Kidney (tissue), 14 donors: ENCODE results near the gene PFKFB3. TPM values are rescaled to one million over a fixed set of nuclear protein-coding genes. Genes with fewer than 3 reads are reported as not detected.

Source experiments
- DNase-seq, 5 donors: peaks; one replicate each; pipeline ENCODE4 v3.0.0-alpha.2; 2013 to 2020
- FAIRE-seq: peaks from 2 replicates; lab custom pipeline; 2012; peaks lifted over from hg19 to GRCh38; lab: Jason Lieb, UNC
- H3K27ac ChIP-seq, 2 donors: one replicate each; pipeline ENCODE4 v1.7.0; 2013; ENCODE audit warnings: low read depth in 2 of 2, low read length in 2 of 2, inconsistent platforms in 1 of 2
- H3K27me3 ChIP-seq: one replicate; pipeline ENCODE4 v1.7.1; 2013; ENCODE audit warnings: low read length, inconsistent platforms; ENCODE audit not compliant: control insufficient read depth, insufficient read depth
- H3K36me3 ChIP-seq, 3 donors: one replicate each; pipeline versions ENCODE4 v1.7.0 to v1.7.1; 2013; ENCODE audit warnings: low read length in 3 of 3, control low read depth in 1 of 3, inconsistent platforms in 1 of 3; ENCODE audit not compliant: insufficient read depth in 3 of 3, control insufficient read depth in 2 of 3
- H3K4me1 ChIP-seq, 3 donors: one replicate each; pipeline versions ENCODE4 v1.7.0 to v1.7.1; 2013; ENCODE audit warnings: low read length in 3 of 3, inconsistent platforms in 1 of 3, low read depth in 1 of 3; ENCODE audit not compliant: control insufficient read depth in 2 of 3, insufficient read depth in 2 of 3
- H3K4me3 ChIP-seq, 3 donors: one replicate each; pipeline versions ENCODE4 v1.7.0 to v1.8.1; 2013; ENCODE audit warnings: low read length in 3 of 3, control low read depth in 1 of 3, inconsistent platforms in 1 of 3
- H3K9ac ChIP-seq, 3 donors: one replicate each; pipeline versions ENCODE4 v1.7.0 to v1.7.1; 2013; ENCODE audit warnings: low read length in 3 of 3, control low read depth in 1 of 3, inconsistent platforms in 1 of 3
- H3K9me3 ChIP-seq, 3 donors: one replicate each; pipeline versions ENCODE4 v1.7.0 to v1.7.1; 2013; ENCODE audit warnings: low read length in 3 of 3, control low read depth in 1 of 3, inconsistent platforms in 1 of 3; ENCODE audit not compliant: control insufficient read depth in 2 of 3, insufficient read depth in 1 of 3
- CTCF ChIP-seq: IDR thresholded peaks from 3 replicates; pipeline ENCODE4 v1.5.1; 2012; ENCODE audit warnings: mild to moderate bottlenecking, moderate library complexity, borderline replicate concordance; ENCODE audit not compliant: insufficient read depth; ENCODE audit errors: extremely low read depth
- intact Hi-C: fragments of 100-400 bp; cut with DNase I; formaldehyde crosslinking; loops from one replicate; pipeline ENCODE4 v1.11.1; 2022
- polyA plus RNA-seq: library from polyadenylated mRNA; stranded (reverse); fragments of 350-450 nt; fragmentation: Illumina TruSeq; extraction: RNeasy Lipid Tissue Mini Kit (QIAGEN cat#74804); gene quantifications from one replicate; pipeline ENCODE4 v1.2.3, GENCODE V29; 2014; ENCODE audit warnings: low read depth, low replicate concordance; ENCODE audit not compliant: insufficient read depth
- total RNA-seq: library from RNA; stranded (reverse); fragmentation: NEBNext Ultra II Directional; extraction: Animal tissue kit (Norgen Biotek cat#: 25700); gene quantifications from one replicate; pipeline ENCODE4 v1.2.1, GENCODE V29; 2021
- donor health status: control.
- donor health status: control.
- donor health status: control.
- donor health status: control.
- donor health status: control.
- donor health status: DM: yes; HTN: yes; CAD: no.
- donor health status: Normal renal cell carcinoma (clear cell type).

Gene PFKFB3
- total and polyA plus RNA-seq, 2 donors from 2014 or later, result 34.9 to 141 TPM

GRCh38 chr10:6298428-6298827 is 95.7 kb downstream of the PFKFB3 start:
- H3K4me1 ChIP-seq, result peaks cover 0 to 14% (median 13%) of the 10 kb centered on the region in 3 donors
- peak overlapping the region; percentile 24 to 38 for H3K27ac ChIP-seq
- FAIRE-seq (no peak), DNase-seq (no peak)
- TF ChIP-seq CTCF, result no peak
- no peak overlapping the region for H3K4me3 ChIP-seq
- H3K9ac ChIP-seq, result no peak overlapping the region
- no peaks in the 10 kb centered on the region for H3K27me3 ChIP-seq
- peaks cover 0 to 1% (median 0%) of the 10 kb centered on the region in 3 donors for H3K9me3 ChIP-seq
- H3K36me3 ChIP-seq, result no peaks in the 10 kb centered on the region
- intact Hi-C loops, result no loop called here

GRCh38 chr10:6299234-6299633 is 96.5 kb downstream of the PFKFB3 start:
- FAIRE-seq, result no peak
- DNase-seq, result peak in 1 of 5 donors; percentile 90
- H3K9me3 ChIP-seq, result peaks cover 0 to 1% (median 0%) of the 10 kb centered on the region in 3 donors
- H3K36me3 ChIP-seq, result no peaks in the 10 kb centered on the region
- H3K27ac ChIP-seq, result peak overlapping the region in 1 of 2 donors; percentile 24
- intact Hi-C loops, result no loop called here
- H3K27me3 ChIP-seq, result no peaks in the 10 kb centered on the region
- TF ChIP-seq CTCF, result no peak
- H3K4me3 ChIP-seq, result no peak overlapping the region
- H3K4me1 ChIP-seq, result peaks cover 0 to 14% (median 13%) of the 10 kb centered on the region in 3 donors
- H3K9ac ChIP-seq, result no peak overlapping the region

GRCh38 chr10:6299743-6300105 is 97.0 kb downstream of the PFKFB3 start:
- peaks cover 0 to 14% (median 13%) of the 10 kb centered on the region in 3 donors for H3K4me1 ChIP-seq
- no peak overlapping the region for H3K27ac ChIP-seq

More at GRCh38 chr10:6299743-6300105, 97.0 kb downstream of the PFKFB3 start:
- Histone ChIP-seq H3K4me3 (no peak overlapping the region), H3K9ac (no peak overlapping the region), H3K9me3 (peaks cover 0 to 1% (median 0%) of the 10 kb centered on the region in 3 donors), H3K27me3 (no peaks in the 10 kb centered on the region), H3K36me3 (no peaks in the 10 kb centered on the region)
- DNase-seq (no peak), FAIRE-seq (no peak)
- intact Hi-C loops, result no loop called here
- no peak for TF ChIP-seq CTCF
